SU-DHL-6 (cell line): ENCODE results near the gene OR10V1.

Experiments used
- H2AFZ ChIP-seq: fragments of 200-600 bp; sonication (generic); 2 replicates; pipeline ENCODE4 v1.6.1; 2014; ENCODE audit warnings: low read depth, mild to moderate bottlenecking, moderate library complexity, mixed read lengths, antibody characterized with exemption, low read length; ENCODE audit not compliant: severe bottlenecking
- H3F3A ChIP-seq: fragments of 200-600 bp; shearing (Covaris generic); 2 replicates; pipeline ENCODE4 v1.6.0; 2016; ENCODE audit warnings: antibody characterized with exemption, mild to moderate bottlenecking; ENCODE audit not compliant: insufficient read depth
- H3K27ac ChIP-seq: fragments of 200-600 bp; sonication (generic); 2 replicates; pipeline ENCODE4 v1.5.1; 2016; ENCODE audit warnings: low read depth, mild to moderate bottlenecking, low read length, moderate library complexity, mixed read lengths
- H3K27me3 ChIP-seq: fragments of 200-600 bp; sonication (generic), shearing (Covaris generic); 2 replicates; pipeline ENCODE4 v1.6.0; 2014; ENCODE audit warnings: mild to moderate bottlenecking, low read length
- H3K36me3 ChIP-seq: fragments of 200-600 bp; sonication (generic); 2 replicates; pipeline ENCODE4 v1.6.1; 2014; ENCODE audit warnings: mild to moderate bottlenecking, low read length, mixed read lengths
- H3K4me2 ChIP-seq: fragments of 300-600, 200-600 bp; shearing (Covaris generic), sonication (generic); 2 replicates; pipeline ENCODE4 v1.6.0; 2014; ENCODE audit warnings: low read length, low read depth, mild to moderate bottlenecking; ENCODE audit not compliant: poor library complexity, severe bottlenecking
- H3K4me3 ChIP-seq: fragments of 200-600 bp; sonication (generic); 2 replicates; pipeline ENCODE4 v1.5.1; 2014; ENCODE audit warnings: antibody characterized with exemption, low read length, mild to moderate bottlenecking, mixed read lengths; ENCODE audit not compliant: insufficient read depth, poor library complexity, severe bottlenecking
- H3K79me2 ChIP-seq: fragments of 200-600 bp; sonication (generic); 2 replicates; pipeline ENCODE4 v1.6.1; 2014; ENCODE audit warnings: mild to moderate bottlenecking, low read length, moderate library complexity; ENCODE audit not compliant: insufficient read depth
- H3K9ac ChIP-seq: fragments of 200-600 bp; sonication (generic); 2 replicates; pipeline ENCODE4 v1.7.0; 2014; ENCODE audit warnings: mild to moderate bottlenecking, low read length
- H3K9me2 ChIP-seq: fragments of 200-600 bp; sonication (generic); replicated peaks from 2 replicates; pipeline ENCODE4 v1.6.1; 2014; ENCODE audit warnings: low read length; ENCODE audit not compliant: insufficient read depth
- H3K9me3 ChIP-seq: fragments of 200-600 bp; sonication (generic); 2 replicates; pipeline ENCODE4 v1.6.1; 2014; ENCODE audit warnings: low read length, mixed read lengths; ENCODE audit not compliant: insufficient read depth
- H4K20me1 ChIP-seq: fragments of 200-600 bp; sonication (generic); 2 replicates; pipeline ENCODE4 v1.6.1; 2014; ENCODE audit warnings: low read depth, mild to moderate bottlenecking, antibody characterized with exemption, low read length, moderate library complexity, mixed read lengths
- EZH2phosphoT487 ChIP-seq: fragments of 200-600 bp; sonication (generic), shearing (Covaris generic); conservative IDR thresholded peaks from 2 replicates; pipeline ENCODE4 v1.6.1; 2018; ENCODE audit warnings: mild to moderate bottlenecking, antibody characterized with exemption, low read length, moderate library complexity, mixed read lengths
- TF ChIP-seq, protein P1 (sequence below): fragments of 200-600 bp; sonication (generic); IDR thresholded peaks from one replicate; pipeline ENCODE4 v1.5.1; 2017; ENCODE audit warnings: antibody characterized with exemption, mild to moderate bottlenecking, low read length, moderate library complexity; ENCODE audit not compliant: insufficient read depth, poor library complexity, severe bottlenecking

Gene OR10V1

GRCh38 chr11:59759900-59760299, 46.3 kb upstream of the OR10V1 start:
- no peaks in the 10 kb centered on the region for H3K36me3 ChIP-seq
- H3K27me3 ChIP-seq = no peaks in the 10 kb centered on the region
- H3K9ac ChIP-seq = no peak overlapping the region
- H2AFZ ChIP-seq = no peak overlapping the region
- H3K27ac ChIP-seq = no peak overlapping the region
- H3F3A ChIP-seq = peaks cover 3% of the 10 kb centered on the region; the same call in 1 of the 2 replicates
- H3K79me2 ChIP-seq = no peaks in the 10 kb centered on the region
- H3K9me3 ChIP-seq = no peaks in the 10 kb centered on the region
- H3K9me2 ChIP-seq = no peaks in the 10 kb centered on the region
- H3K4me3 ChIP-seq = no peak overlapping the region
- H3K4me2 ChIP-seq = no peak overlapping the region
- no peak for TF ChIP-seq EZH2phosphoT487
- TF ChIP-seq, protein P1, sequence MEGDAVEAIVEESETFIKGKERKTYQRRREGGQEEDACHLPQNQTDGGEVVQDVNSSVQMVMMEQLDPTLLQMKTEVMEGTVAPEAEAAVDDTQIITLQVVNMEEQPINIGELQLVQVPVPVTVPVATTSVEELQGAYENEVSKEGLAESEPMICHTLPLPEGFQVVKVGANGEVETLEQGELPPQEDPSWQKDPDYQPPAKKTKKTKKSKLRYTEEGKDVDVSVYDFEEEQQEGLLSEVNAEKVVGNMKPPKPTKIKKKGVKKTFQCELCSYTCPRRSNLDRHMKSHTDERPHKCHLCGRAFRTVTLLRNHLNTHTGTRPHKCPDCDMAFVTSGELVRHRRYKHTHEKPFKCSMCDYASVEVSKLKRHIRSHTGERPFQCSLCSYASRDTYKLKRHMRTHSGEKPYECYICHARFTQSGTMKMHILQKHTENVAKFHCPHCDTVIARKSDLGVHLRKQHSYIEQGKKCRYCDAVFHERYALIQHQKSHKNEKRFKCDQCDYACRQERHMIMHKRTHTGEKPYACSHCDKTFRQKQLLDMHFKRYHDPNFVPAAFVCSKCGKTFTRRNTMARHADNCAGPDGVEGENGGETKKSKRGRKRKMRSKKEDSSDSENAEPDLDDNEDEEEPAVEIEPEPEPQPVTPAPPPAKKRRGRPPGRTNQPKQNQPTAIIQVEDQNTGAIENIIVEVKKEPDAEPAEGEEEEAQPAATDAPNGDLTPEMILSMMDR = no peak
- no peaks in the 10 kb centered on the region for H4K20me1 ChIP-seq

DNA sequence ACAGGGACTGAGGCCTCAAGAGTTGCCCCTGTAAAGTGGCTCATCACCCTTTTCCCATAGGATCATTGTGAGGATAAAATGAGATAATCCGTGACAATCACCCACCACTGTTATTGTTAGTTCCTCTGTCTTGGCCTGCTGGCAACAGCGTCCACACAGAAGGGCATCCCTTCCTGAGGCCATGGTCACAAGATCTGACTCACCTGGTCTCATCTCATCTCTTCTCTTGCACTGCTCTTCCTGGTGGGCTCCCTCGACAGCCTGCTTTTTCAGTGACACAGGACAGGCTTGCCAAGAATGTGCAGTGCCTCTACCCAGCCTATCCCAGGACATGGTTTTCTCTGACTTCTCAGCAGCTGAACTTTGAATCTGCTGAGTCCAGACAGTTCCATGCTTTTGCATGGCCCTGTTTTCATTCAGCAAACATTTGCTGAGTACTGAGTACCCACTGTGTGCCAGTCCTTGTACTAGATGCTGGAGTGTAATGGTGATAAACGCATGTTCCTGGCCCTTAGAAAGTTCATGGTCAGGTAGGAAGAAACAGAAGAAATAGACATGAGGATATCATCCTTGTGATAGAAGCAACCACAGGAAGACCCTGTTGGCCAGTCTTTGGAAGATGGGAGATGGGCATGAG, 44.9 kb upstream of the OR10V1 start:
- Histone ChIP-seq H3K4me2 (no peak overlapping the region), H4K20me1 (no peaks in the 10 kb centered on the region), H3K79me2 (no peaks in the 10 kb centered on the region), H3K9ac (no peak overlapping the region), H3F3A (peaks cover 3% of the 10 kb centered on the region; the same call in 1 of the 2 replicates), H3K27me3 (no peaks in the 10 kb centered on the region), H3K4me3 (no peak overlapping the region), H3K27ac (no peak overlapping the region), H2AFZ (no peak overlapping the region), H3K9me3 (no peaks in the 10 kb centered on the region), H3K36me3 (no peaks in the 10 kb centered on the region), H3K9me2 (no peaks in the 10 kb centered on the region)
- TF ChIP-seq, protein P1 = no peak
- no peak for TF ChIP-seq EZH2phosphoT487

GRCh38 chr11:59756845-59757244, 43.2 kb upstream of the OR10V1 start:
- Histone ChIP-seq H3K36me3 (no peaks in the 10 kb centered on the region), H3K27ac (no peak overlapping the region), H3K9me3 (no peaks in the 10 kb centered on the region), H3F3A (peaks cover 3% of the 10 kb centered on the region; the same call in 1 of the 2 replicates), H2AFZ (no peak overlapping the region), H3K9ac (no peak overlapping the region), H3K9me2 (no peaks in the 10 kb centered on the region), H3K4me3 (no peak overlapping the region), H3K79me2 (no peaks in the 10 kb centered on the region), H3K4me2 (no peak overlapping the region), H3K27me3 (no peaks in the 10 kb centered on the region), H4K20me1 (no peaks in the 10 kb centered on the region)
- TF ChIP-seq, protein P1 = no peak
